ENCODE data around the gene IMMP2L. TPM values are rescaled to one million over a fixed set of nuclear protein-coding genes. Genes with fewer than 3 reads are reported as not detected.
"Not testable (repeated sequence)": the region's sequence is repeated elsewhere in the genome, so short reads cannot be mapped to it uniquely, and the experiment has no call there.

The IMMP2L gene
- total RNA-seq, 1 experiment from 2014 or later: 8.7 TPM

DNA sequence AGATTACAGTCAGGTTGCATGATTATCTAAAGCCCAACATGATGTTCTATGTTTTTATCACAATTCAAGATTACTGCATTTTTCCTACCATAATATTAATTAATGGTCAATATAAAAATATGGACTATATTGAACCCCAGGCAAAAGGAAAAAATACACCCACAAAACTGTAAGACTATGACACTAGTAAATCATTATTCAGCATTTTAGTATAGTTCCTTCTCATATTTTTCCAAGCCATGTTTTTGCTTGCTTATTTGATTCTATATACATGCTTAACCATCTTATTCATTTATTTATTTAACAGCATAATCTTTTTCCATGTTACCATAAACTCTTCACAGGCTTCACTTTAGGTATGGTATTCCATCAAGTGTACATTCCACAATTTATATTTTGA, 101.6 kb downstream of the IMMP2L start:
- DNase-seq (ENCODE audit: low spot score): no peak

DNA sequence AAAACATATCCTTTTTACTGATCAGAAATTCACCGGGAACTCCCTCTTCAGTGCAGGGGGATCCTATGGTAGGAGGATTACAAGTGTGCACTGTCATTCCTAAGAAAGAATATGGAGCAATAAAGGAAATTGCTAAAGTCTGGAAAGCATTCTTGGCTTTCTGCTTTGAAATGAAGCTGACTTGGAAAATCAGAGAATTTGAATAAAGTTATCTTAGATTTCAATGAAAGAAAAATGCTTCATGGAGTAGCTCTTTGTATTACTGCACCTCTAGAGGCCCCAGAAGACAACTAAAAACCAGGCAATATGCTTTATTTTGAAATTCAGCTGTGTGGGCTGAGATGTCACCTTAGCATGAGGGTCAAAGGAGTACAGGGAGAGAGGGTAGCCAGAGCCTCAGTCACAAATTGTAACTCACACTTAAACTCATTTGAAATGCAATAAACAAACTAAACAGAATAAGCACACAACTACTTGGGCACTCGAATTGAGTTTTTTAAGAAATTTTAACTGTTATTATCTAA, 102.5 kb downstream of the IMMP2L start:
- no peak for DNase-seq (ENCODE audit: low spot score)

DNA sequence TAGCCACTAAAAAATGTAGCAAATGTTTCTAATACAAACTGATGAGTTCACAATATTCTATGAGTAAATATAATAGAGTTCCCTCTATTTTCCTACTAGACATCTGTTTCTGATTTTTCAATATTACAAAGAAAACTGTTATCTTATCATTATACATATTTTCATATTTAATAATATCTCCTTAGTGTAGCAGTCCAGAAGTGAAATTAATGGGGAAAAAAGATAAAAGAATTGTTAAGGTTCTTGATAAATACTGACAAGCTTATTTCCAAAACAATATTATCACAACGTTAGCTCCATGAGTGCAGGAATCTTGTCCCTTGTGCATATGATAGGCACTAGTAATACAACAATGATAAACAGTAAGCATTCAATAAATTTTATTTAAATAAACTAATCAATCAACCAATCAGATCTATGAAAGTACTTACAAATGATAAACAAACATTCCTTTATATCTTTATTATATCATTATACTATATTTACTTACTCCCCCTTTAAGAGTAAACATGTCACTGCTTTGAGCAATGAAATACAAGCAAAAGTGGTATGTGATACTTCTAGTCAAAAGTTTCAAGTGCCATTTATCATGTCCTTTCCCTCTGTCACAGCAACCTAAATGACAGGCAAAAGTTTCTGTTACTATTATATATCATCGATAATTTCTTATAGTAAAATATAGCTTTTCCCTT, 103.1 kb downstream of the IMMP2L start:
- no peak for DNase-seq (ENCODE audit: low spot score)

DNA sequence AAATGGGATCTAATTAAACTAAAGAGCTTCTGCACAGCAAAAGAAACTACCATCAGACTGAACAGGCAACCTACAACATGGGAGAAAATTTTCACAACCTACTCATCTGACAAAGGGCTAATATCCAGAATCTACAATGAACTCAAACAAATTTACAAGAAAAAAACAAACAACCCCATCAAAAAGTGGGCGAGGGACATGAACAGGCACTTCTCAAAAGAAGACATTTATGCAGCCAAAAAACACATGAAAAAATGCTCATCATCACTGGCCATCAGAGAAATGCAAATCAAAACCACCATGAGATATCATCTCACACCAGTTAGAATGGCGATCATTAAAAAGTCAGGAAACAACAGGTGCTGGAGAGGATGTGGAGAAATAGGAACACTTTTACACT, 111.6 kb downstream of the IMMP2L start:
- DNase-seq (ENCODE audit: low spot score): not testable (repeated sequence)

DNA sequence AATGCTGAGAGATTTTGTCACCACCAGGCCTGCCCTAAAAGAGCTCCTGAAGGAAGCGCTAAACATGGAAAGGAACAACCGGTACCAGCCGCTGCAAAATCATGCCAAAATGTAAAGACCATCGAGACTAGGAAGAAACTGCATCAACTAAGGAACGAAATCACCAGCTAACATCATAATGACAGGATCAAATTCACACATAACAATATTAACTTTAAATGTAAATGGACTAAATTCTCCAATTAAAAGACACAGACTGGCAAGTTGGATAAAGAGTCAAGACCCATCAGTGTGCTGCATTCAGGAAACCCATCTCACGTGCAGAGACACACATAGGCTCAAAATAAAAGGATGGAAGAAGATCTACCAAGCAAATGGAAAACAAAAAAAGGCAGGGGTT, 114.8 kb downstream of the IMMP2L start:
- DNase-seq (ENCODE audit: low spot score): not testable (repeated sequence)

DNA sequence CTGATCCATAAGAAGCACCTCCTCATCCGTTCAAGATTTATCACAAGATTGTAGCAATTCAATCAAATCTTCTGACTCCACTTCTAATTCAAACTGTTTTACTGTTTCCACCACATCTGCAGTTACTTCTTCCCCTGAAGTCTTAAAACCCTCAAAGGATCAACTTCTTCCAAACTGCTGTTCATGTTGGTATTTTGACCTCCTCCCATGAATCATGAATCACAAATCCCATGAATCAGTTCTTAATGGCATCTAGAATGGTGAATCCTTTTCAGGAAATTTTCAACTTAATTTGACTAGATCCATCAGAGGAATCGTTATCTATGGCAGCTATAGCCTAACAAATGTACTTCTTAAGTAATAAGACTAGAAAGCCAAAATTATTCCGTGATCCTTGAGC, 122.3 kb downstream of the IMMP2L start:
- no peak for DNase-seq (ENCODE audit: low spot score)

DNA sequence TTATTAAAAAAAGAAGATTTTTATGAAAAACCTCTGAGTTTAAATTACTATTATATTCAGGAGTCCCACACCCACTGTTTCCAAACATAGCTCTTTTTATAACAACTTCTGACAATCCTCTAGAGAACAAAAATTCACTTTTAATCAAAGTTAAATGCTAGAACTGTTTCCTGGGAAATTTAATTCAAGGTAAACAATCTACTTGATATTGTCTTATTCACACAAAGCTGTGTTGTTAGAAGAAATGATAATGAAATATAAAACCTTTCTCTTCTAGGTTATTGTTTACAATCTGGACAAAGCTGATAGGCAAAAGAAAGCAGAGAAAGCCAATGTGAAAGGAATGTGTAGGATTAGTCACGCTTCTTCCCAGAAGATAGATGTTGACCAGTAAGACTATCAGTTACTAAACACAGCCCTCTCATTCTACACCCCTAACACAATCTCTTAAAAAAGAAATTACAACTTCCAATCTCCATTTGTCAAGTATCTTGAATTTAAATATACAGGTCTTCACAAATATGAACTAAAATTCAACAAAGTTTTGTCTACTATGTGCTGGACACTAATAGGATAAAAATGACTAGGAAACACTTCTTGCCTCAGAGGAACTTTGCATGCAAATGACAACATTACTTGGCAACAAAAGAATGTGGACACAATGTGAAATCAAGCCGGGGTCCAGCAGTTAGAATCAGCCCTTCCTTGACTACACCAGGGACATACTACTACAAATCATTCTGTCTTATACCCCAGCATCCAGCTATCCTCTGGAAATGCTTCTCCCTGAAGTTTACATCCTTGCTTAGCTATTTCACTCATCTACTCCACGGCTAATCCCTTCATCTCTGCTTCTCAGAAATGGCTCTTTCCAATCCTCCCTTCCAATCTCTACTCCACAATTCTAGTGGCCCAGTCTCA, 123.7 kb downstream of the IMMP2L start:
- DNase-seq (ENCODE audit: low spot score): peak; percentile 46

DNA sequence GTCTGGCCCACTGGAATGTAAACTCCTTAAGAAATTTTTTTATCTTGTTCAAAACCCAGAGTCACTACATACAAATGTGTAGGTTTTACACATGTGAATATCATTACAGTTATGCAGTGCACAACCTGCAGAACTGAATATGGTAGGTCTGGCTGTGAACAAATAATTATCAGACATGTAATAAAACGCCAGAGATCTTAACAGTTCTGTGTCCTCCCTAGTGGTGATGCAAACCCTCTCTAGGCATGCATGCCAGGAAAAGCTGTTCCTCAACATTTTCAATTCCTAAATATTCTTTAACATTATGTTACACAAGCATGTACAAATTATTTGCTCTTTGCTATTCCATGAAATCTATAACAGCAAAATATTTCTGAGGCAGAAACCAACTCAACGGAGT, 124.6 kb downstream of the IMMP2L start:
- no peak for DNase-seq (ENCODE audit: low spot score)

DNA sequence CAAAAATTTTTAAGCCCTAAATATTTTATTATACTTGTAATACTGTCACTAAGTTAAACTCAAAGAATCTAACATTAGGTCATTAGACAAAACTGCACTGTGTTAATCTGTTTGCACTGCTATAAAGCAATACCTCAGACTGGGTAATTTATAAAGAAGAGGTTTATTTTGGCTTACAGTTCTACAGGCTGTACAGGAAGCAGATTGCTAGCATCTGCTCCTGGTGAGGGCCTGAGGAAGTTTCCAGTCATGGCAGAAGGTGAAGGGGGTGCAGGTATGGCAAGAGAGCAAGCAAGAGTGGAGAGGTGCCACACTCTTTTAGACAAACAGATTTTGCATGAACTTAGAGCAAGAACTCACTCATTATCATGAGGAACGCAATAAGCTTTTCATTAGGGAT, 125.7 kb downstream of the IMMP2L start:
- DNase-seq (ENCODE audit: low spot score): no peak

DNA sequence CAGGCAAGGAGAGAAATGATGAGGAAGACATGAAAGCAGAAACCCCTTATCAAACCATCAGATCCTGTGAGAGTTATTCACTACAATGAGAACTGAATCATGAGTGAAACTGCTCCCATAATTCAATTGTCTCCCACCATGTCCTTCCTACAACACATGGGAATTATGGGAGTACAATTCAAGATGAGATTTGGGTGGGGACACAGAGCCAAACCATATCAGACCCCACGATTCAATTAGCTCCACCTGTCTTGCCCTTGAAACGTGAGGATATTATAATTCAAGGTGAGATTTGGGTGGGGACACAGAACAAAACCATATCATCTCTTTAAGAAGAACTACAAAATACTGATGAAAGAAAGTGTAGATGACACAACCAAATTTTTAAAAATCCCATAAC, 128.9 kb downstream of the IMMP2L start:
- no peak for DNase-seq (ENCODE audit: low spot score)

DNA sequence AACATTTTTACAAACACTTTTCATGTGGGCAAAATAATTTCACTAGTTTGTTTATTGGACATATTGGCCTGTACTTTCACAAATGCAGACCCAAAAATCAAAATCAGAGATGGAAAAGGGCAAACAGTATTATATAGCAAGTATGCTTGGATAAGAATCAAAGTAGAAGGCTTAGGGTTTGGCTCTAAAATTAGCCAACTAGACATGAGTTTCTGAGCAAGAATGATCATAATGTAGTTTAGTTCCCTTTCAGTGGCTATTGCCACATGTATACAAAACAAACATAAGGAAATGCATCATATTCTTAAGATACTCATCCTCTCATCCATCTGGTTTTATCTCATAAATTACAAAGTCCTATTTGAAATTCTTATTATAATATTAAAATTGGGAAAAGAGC, 132.5 kb downstream of the IMMP2L start:
- no peak for DNase-seq (ENCODE audit: low spot score)

DNA sequence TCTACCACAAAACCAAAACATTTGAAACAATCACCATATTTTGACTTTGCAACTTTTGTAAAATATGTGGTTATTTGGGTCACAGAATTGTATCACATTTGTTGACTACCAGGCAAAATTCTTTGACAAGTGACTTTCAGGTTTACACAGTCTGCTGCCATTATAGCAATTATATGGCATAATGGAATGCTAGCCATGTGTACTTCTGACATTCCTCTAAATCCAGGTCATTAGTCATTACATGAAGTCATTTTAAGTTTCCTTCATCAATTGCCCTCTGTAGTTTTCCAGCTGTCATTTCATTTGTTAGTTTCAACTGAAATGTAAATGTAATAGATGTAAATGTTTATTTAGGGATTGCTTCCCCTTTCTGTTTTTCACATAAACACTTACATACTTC, 137.5 kb downstream of the IMMP2L start:
- peak; percentile 69 for DNase-seq (ENCODE audit: low spot score)

DNA sequence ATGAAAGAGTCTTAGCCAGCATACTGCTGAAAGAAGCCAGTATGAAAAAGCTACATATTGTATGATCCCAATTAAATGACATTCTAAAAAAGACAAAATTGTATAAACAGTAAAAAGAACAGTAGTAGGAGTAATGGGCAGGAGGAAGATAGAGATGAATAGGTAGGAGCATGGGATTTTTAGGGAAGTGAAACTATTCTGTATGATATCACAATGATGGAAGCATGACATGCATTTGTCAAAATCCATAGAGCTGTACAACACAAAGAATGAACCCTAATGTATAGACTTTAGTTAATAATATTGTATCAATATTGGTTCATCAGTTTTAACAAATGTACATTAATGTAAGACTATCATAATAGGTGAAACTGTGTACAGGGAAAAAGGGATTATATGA, 147.9 kb downstream of the IMMP2L start:
- DNase-seq (ENCODE audit: low spot score): no peak

DNA sequence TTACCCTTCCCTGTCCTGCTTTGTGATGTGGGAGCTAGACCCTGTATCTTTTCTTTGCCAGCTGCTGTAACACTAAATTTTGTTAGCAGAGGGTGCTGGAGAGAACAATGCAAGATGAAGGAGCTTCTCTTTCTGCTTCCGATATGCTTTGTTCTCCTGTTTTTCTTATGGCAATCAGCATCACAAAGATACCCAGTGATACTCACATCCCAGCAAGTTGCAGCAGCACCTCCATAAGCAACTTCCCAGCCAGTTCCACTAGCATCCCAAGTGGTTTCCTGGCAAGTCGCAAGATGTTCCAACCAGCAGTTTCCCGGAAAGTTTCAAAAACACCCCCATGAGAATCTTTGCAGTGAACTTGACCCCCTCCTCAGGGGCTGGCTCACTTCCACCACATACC, 148.6 kb downstream of the IMMP2L start:
- no peak for DNase-seq (ENCODE audit: low spot score)

DNA sequence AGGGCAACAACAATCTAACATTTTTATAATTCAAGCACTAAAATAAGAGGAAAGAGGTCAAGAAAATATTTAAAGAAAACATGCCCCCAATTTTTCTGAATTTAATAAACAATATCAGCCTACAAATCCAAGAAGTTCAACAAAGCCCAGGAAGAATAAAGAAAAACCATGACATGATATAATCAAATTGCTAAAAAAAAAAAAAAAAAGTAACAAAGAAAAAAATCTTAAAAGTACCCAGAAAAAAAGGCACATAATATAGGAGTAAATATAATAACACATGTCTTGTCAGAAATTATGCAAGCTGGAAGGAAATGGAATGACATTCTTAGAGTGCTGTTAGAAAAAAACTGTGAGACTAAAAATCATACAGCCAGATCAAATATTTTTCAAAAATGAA, 151.4 kb downstream of the IMMP2L start:
- DNase-seq (ENCODE audit: low spot score): no peak

DNA sequence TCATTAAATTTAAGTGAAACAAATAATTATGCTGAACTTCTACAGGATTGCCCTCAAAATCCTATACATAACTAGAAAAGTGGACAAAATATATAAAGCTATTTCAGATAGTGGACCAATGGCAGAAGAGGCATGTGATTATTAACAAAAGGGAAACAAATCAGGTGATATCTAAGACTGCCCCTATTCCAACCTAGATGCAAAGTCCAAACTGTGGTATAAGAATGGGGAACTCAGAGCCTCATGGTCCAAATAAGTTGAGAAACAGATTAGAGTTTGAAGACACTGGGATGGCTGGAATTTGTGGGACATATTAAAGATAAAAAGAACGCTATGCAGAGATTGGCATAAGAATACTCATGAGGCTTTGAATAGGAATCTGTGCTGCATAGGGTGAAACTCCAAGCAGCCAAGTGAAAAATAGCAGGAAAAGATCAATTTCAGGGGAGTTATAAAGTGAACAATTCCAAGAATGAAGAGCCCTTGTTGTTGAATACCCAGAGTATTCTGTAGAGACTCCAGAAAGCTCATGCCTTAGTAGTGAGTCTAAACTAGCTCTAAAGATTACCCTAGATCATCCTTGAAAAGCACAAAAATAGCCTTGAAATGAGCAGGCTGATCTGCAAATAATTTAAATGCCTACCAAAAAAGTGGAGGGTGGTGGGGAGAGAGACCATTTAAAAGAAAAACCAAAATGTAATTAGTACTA, 152.4 kb downstream of the IMMP2L start:
- no peak for DNase-seq (ENCODE audit: low spot score)

DNA sequence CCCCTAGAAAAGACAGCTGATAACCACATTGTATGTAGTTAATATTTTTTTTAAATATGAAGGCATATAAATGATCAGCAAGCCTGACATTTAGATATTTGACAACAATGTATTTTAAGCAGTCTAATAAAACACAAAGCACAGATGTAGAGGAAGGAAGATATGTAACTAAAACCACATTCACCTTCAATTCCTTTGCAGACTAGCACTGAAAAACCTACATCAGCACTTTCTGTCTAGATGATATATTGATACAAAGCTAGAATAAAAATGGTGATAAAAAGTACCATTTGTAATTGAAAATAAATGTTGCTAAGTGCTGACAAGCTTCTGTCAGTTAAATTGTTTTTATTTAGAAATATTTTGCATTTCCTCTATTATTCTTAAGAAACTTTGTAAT, 153.6 kb downstream of the IMMP2L start:
- no peak for DNase-seq (ENCODE audit: low spot score)

DNA sequence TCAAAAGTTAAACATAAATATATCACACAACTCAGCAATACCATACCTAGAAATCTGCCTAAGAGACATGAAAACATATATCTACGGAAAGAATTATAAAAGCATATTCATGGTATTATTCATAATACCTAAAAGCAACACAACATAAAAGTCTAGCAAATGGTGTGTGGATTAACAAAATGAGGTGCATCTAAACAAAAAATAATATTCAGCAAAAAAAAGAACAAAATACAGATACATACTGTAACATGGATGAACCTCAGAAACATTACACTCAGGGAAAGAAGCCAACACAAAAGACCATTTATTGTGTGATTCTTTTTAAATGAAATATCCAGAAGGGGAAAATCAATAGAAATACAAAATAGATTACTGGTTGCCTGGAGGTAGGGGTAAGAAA, 155.0 kb downstream of the IMMP2L start:
- no peak for DNase-seq (ENCODE audit: low spot score)

DNA sequence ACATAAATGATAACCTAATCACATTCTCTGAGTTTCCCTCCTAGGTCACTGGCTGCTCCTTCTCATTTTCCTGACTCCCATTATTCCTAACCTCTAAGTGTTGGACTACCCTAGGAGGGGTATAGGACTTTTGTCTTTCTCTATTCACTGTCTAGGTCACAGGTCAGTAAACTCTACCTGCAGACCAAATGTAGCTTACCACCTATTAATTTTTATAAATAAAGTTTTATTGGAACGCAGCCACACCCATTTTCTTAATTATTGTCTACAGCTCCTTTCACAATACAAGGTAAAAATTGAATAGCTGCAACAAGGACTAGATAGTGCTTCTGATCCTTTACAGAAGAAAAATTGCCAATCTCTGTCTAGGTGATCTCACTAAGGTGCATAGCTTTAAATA, 156.7 kb downstream of the IMMP2L start:
- DNase-seq (ENCODE audit: low spot score): no peak

DNA sequence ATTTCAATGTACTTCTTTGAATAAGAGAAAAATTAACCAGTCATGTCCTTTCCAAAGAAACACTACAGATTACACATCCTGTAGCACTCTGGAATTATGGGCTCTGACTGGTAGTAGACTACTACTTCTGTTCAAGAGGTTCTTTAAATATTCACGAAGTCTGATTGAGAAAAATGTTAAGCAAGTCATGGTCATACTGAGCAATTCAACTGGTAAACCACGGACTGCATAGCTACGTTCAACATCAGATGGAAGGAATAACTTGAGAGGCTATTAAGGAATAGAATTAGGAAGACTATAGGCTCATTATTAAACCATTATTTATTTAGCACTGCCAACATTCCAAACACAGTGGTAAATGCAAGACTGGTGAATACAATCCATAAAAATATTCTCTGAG, 160.8 kb downstream of the IMMP2L start:
- DNase-seq (ENCODE audit: low spot score): no peak

DNA sequence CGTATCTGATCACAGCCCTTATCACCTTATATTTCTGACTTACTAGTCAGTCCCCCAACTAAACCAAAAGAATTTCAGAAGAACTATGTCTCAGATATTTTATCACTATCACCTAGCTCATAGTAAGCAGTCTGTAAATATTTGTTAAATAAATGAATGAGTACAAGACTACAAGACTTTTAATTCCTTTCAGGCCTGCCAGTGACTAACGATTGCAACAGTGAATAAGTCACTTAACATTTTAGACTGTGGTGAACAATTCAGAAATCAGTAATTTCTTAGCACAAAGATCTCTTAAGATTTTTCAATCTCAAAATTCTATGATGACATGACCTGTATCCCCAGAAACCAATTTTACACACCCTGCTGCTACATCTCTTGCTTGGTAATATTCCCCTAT, 162.2 kb downstream of the IMMP2L start:
- no peak for DNase-seq (ENCODE audit: low spot score)

DNA sequence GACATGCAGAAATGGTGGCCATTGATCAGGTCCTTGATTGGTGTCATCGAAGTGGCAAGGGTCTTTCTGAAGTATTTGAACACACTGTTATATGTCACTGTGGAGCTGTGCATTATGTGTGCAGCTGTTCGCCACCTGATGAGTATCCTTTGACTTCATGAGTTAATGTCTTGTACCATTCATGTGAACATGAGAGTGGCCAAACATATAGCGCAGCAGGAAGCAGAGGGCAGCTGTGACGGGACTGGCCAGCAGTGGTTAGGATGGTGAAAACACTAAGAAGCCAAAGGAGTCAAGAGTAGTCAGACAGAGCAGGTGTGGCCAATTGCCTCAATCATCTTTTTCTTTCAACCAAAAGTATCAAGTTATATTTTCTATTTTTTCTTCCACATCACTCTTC, 167.4 kb downstream of the IMMP2L start:
- DNase-seq (ENCODE audit: low spot score): no peak
